Mammary epithelial cell (primary cell): ENCODE data around the gene ACYP2.

ENCODE experiments used
- EZH2 ChIP-seq: IDR thresholded peaks from 2 replicates; pipeline ENCODE4 v1.6.1; 2012; ENCODE audit warnings: low read length, inconsistent platforms, borderline replicate concordance
- TF ChIP-seq, protein P1 (sequence below), 2 donors: IDR thresholded peaks in 1 of 2; conservative IDR thresholded peaks in 1 of 2; 2 replicates each; pipeline ENCODE4 v1.5.1; 2011 to 2012; ENCODE audit warnings: inconsistent platforms in 2 of 2, low read length in 2 of 2, mild to moderate bottlenecking in 2 of 2, control low read depth in 1 of 2, low read depth in 1 of 2; ENCODE audit not compliant: insufficient read depth in 1 of 2; ENCODE audit errors: extremely low read depth in 1 of 2

DNA sequence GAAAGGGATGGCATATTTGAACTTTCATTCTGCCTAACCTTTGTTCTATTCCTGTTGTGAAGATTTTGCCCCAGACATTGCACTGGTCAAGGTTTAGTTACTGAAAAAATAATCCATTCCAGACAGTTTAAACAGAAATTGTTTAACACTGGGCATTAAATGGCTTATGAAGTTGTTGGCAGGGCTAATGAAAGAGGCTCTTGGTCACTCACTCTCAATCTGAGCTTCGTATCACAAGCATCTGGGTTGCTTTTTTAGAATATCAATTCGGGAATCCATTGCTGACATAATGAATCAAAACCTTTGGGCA lies 8.0 kb upstream of the ACYP2 start:
- TF ChIP-seq, protein P1, sequence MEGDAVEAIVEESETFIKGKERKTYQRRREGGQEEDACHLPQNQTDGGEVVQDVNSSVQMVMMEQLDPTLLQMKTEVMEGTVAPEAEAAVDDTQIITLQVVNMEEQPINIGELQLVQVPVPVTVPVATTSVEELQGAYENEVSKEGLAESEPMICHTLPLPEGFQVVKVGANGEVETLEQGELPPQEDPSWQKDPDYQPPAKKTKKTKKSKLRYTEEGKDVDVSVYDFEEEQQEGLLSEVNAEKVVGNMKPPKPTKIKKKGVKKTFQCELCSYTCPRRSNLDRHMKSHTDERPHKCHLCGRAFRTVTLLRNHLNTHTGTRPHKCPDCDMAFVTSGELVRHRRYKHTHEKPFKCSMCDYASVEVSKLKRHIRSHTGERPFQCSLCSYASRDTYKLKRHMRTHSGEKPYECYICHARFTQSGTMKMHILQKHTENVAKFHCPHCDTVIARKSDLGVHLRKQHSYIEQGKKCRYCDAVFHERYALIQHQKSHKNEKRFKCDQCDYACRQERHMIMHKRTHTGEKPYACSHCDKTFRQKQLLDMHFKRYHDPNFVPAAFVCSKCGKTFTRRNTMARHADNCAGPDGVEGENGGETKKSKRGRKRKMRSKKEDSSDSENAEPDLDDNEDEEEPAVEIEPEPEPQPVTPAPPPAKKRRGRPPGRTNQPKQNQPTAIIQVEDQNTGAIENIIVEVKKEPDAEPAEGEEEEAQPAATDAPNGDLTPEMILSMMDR (conservative IDR thresholded peaks at IDR 0.05 in 1 of 2, IDR thresholded peaks at IDR 0.05 in 1 of 2; ENCODE audit: extremely low read depth in 1 of 2, insufficient read depth in 1 of 2, low read depth in 1 of 2, low read length in 2 of 2): no peak
- TF ChIP-seq EZH2: no peak
